Measurements from ENCODE around the gene HIP1R.

DNA sequence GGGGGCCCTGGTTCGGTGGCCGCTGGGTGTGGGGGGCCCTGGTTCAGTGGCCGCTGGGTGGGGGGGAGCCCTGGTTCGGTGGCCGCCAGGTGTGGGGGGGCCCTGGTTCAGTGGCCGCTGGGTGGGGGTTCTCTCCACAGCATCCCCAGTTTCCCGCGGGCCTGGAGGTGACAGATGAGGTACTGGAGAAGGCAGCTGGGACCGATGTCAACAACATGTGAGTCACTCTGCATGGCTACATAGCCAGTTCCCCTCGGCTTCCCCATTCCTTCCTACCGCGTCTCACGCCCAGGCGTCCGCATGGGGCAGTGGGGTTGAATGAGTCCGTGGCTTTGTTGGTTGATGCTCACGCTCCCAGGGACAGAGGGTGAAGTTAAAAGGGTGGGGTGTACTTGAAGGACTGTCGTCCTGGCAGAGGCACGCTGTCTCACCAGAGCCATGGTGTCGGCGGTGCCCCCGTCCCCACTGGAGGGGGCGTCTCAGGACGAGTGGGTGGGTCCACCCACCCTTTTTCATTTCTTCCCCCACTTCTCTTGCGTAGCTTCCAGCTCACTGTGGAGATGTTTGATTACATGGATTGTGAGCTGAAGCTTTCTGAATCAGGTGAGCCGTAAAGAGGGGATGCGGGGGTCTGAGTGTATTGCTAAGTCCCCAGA, 15.6 kb downstream of the HIP1R start:
- TF ChIP-seq EZH2 (IDR thresholded peaks at IDR 0.05; ENCODE audit: insufficient read depth, poor library complexity, severe bottlenecking) (no peak), EZH2phosphoT487 (IDR thresholded peaks at IDR 0.05; ENCODE audit: insufficient read depth, low read depth) (no peak)

Measured in GM23248 (cell line).